Activated CD8-positive, alpha-beta memory T cell treated with anti-CD3 and anti-CD28 coated beads, Interleukin-2, amount 10 ng/mL, durations not matched to agents 7 days and 5 days (primary cell): ENCODE results near the gene RABL3. TPM values are rescaled to one million over a fixed set of nuclear protein-coding genes. Genes with fewer than 3 reads are reported as not detected.

Experiments used
- ATAC-seq: fragments of 150-1000 bp; cut with Tn5 transposase; one replicate; pipeline ENCODE4 v1.10.0; 2021; ENCODE audit warnings: moderate library complexity
- CTCF ChIA-PET: fragments of 350-600 bp; sonication (Branson Sonifier 250); formaldehyde crosslinking; loops from one replicate; lab custom pipeline; 2021; ENCODE audit warnings: antibody characterized with exemption; lab: Charles Lee
- DNase-seq: peaks from one replicate; pipeline ENCODE4 v3.0.0-alpha.2; 2020
- H3K27ac Mint-ChIP-seq: one replicate; pipeline ENCODE4 v1.8.0; 2021; ENCODE audit warnings: mild to moderate bottlenecking, mixed read lengths
- H3K27me3 Mint-ChIP-seq: one replicate; pipeline ENCODE4 v1.8.0; 2021; ENCODE audit warnings: mixed read lengths
- H3K36me3 Mint-ChIP-seq: one replicate; pipeline ENCODE4 v1.8.0; 2021; ENCODE audit warnings: mild to moderate bottlenecking, mixed read lengths
- H3K4me1 Mint-ChIP-seq: one replicate; pipeline ENCODE4 v1.8.0; 2021; ENCODE audit warnings: mixed read lengths
- H3K4me3 Mint-ChIP-seq: one replicate; pipeline ENCODE4 v1.8.0; 2021; ENCODE audit warnings: mild to moderate bottlenecking, moderate library complexity, mixed read lengths
- H3K9me3 Mint-ChIP-seq: one replicate; pipeline ENCODE4 v1.8.0; 2022; ENCODE audit warnings: low read depth, mixed read lengths
- total RNA-seq, 2 experiments: library from RNA; stranded (reverse); gene quantifications; one replicate each; pipeline ENCODE4 v1.2.3, GENCODE V29; 2021

RABL3 gene
- total RNA-seq, 2 experiments from 2014 or later = 18.8 to 21.0 TPM

DNA sequence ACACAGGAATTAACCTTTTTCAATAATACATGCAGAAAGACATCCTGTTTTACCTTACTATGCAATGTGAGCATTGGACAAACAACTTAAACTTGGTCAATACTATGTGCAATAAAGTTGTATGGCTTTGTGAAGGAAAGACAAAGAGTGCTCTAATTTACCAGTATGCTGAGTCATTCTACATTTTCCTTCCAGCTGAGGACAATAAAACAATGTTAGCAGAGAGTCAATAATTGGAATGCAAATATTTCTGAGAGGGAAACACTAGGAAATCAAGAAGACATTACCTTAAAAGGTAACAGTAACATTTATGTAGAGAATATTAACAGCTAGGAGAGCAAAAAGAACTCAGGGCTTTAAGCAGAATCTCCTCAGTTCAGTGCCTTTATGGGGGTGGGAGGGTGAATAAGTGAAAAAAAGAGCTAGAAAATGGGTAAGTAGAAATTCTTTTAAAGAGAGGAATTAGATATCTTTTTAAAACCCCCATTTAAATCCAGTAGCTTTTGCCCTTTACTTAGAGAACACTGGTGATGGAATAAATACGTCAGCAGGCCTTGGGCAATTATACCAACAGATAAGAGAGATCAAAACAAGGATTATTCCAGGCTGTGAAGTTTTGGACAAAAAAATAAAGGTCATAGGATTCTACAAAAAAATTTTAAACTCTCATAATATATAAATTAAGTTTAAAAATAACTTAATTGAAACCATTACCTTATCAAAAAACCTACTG is 48.7 kb downstream of the RABL3 start:
- H3K9me3 Mint-ChIP-seq = no peaks in the 10 kb centered on the region
- H3K27me3 Mint-ChIP-seq = no peaks in the 10 kb centered on the region
- CTCF ChIA-PET = interaction anchor here (1.1 kb wide), 1 partner anchor 102 kb away, joined by 3 read pairs; no protein-coding TSS in a partner anchor
- no peak overlapping the region for H3K27ac Mint-ChIP-seq
- no peak overlapping the region for H3K4me3 Mint-ChIP-seq
- DNase-seq (no peak), ATAC-seq (no peak)
- H3K36me3 Mint-ChIP-seq = peaks cover 10% of the 10 kb centered on the region
- H3K4me1 Mint-ChIP-seq = no peaks in the 10 kb centered on the region

DNA sequence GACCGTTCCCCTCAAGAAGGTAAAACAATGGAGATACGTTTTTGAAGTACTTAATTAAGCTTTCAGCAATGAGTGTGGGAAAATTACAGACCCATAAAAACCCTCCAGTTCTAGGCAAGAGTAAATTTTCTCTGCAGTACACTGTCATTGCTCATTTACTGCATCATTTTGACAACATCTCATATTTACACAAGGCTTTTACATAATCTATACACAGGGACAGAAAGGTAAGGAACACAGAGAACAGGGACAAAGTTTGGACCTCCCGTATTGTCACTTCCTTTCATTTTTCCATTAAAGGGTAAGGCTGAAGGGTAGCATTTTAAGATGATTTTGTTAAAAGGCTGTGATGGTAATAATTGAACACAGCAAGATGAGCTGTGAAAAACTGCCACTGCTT is 52.9 kb downstream of the RABL3 start:
- DNase-seq = no peak
- Mint-ChIP-seq H3K36me3 (peaks cover 7% of the 10 kb centered on the region), H3K27ac (no peak overlapping the region), H3K4me3 (no peak overlapping the region), H3K27me3 (no peaks in the 10 kb centered on the region), H3K4me1 (no peaks in the 10 kb centered on the region), H3K9me3 (no peaks in the 10 kb centered on the region)
- CTCF ChIA-PET = no interaction called here
- no peak for ATAC-seq

DNA sequence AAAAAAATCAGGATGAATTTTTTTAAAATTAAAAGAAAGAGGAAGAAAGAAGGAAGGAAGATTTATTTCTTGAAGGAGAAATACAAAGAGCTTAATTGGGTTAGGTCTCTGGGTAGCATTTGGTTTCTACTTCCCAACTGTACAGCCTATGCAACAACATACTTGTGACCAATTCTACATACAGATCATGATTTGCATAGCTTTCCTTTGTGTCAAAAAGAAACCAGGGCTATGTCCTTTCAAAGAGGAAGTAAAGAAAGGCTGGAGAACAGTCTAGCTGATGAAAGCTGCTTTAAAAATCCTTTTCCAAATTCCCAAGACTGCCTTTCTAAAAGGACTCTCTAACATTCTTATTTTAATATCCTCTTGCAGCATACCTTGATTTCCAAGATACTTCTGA is 54.2 kb downstream of the RABL3 start:
- Mint-ChIP-seq H3K27me3 (no peaks in the 10 kb centered on the region), H3K9me3 (no peaks in the 10 kb centered on the region), H3K27ac (no peak overlapping the region), H3K4me3 (no peak overlapping the region), H3K36me3 (peaks cover 3% of the 10 kb centered on the region), H3K4me1 (no peaks in the 10 kb centered on the region)
- CTCF ChIA-PET = no interaction called here
- ATAC-seq (no peak), DNase-seq (no peak)

DNA sequence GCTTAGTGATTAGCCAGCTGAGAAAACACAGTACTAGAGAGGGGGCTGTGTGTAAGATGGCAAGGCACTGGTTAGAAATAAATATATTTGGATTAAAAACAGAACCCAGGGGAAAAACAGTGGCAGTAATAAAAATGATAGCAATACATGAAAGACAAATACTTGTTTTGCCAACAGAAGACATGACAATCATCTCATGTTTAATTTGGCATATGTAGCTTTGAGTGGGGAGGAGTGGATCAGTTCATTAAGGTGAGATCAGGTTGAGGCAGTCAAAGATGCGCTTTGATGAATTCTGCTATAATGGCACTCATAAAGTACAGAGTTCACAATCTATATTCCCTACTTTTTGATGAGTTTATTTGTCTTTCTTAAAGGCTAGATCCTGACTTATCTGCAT is 56.9 kb downstream of the RABL3 start:
- Mint-ChIP-seq H3K4me1 (no peaks in the 10 kb centered on the region), H3K27me3 (no peaks in the 10 kb centered on the region), H3K4me3 (no peak overlapping the region), H3K9me3 (no peaks in the 10 kb centered on the region), H3K27ac (no peak overlapping the region), H3K36me3 (peaks cover 3% of the 10 kb centered on the region)
- CTCF ChIA-PET = no interaction called here
- DNase-seq (no peak), ATAC-seq (no peak)

DNA sequence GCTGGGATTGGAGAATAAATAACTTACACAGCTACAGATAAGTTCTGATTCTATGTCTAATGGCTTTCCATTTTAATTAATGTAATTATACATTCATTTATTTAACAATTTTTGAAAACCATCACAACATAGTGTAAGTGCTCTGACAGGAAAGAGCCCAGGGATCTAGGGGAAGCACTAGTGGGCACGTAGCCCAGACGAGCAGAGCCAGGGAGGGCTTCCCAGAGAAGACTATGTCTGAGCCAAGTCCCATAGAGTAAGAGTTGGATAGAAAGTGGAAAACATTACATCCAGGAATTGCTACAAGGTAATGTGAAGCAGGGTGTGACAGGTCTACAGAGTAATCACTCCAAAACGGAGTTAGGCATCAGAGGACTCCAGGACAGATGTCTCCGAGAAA is 57.4 kb downstream of the RABL3 start:
- Mint-ChIP-seq H3K4me3 (no peak overlapping the region), H3K27ac (no peak overlapping the region), H3K27me3 (no peaks in the 10 kb centered on the region), H3K4me1 (no peaks in the 10 kb centered on the region), H3K36me3 (peaks cover 3% of the 10 kb centered on the region), H3K9me3 (no peaks in the 10 kb centered on the region)
- no peak for ATAC-seq
- CTCF ChIA-PET = no interaction called here
- no peak for DNase-seq

DNA sequence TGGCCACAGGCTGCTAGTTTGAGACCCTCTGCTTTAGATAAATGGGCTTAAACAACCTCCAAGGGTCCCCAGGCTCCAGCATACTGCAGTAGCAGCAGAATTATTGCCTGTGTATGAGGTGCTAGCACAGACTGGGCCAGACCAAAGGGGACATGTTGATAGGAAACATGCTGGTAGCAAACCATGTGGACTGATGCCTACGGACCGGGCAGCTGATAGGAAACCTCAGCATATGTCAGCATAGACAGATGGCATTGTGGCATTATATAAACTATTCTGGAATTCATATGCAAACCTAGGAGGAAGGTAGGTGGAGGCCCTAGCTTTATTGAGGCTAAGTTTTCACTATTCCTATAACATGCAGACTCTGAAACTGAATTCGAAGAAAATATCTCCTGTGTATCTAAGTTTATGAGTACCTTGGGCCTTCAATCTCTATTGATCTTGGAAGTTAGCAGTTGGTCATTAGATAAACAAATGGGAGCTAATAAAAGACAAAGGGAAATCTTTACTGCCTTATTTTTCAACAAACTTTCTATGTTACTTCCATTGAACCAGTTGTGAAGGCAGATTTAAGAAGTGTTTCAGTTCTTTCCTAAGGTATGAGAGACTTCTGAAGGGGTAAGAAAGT is 58.5 kb downstream of the RABL3 start:
- Mint-ChIP-seq H3K4me3 (no peak overlapping the region), H3K27me3 (no peaks in the 10 kb centered on the region), H3K4me1 (peaks cover 4% of the 10 kb centered on the region), H3K27ac (no peak overlapping the region), H3K36me3 (peaks cover 3% of the 10 kb centered on the region), H3K9me3 (no peaks in the 10 kb centered on the region)
- CTCF ChIA-PET = no interaction called here
- ATAC-seq (no peak), DNase-seq (no peak)

DNA sequence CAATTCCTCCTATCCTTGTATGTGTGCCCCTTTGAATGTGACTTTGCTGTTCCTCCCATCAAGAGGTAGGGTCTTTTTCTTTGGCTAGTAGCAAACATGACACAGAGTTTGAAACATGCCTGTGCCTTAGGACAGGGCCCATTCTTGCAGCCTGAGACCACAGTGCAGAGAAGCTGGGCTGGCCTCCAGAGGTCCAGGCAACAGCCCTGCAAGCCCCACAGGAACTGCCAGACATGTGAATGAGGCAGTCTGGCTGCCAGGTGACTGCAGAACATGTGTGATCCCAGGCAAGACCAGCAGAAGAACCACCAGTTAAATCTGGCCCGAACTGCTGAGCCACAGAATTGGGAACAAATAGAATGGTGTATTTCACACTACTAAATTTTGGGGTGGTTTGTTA is 59.1 kb downstream of the RABL3 start:
- H3K36me3 Mint-ChIP-seq = no peaks in the 10 kb centered on the region
- ATAC-seq = no peak
- no peak overlapping the region for H3K27ac Mint-ChIP-seq
- no peaks in the 10 kb centered on the region for H3K27me3 Mint-ChIP-seq
- no peak overlapping the region for H3K4me3 Mint-ChIP-seq
- H3K9me3 Mint-ChIP-seq = no peaks in the 10 kb centered on the region
- H3K4me1 Mint-ChIP-seq = peaks cover 9% of the 10 kb centered on the region
- CTCF ChIA-PET = no interaction called here
- no peak for DNase-seq

DNA sequence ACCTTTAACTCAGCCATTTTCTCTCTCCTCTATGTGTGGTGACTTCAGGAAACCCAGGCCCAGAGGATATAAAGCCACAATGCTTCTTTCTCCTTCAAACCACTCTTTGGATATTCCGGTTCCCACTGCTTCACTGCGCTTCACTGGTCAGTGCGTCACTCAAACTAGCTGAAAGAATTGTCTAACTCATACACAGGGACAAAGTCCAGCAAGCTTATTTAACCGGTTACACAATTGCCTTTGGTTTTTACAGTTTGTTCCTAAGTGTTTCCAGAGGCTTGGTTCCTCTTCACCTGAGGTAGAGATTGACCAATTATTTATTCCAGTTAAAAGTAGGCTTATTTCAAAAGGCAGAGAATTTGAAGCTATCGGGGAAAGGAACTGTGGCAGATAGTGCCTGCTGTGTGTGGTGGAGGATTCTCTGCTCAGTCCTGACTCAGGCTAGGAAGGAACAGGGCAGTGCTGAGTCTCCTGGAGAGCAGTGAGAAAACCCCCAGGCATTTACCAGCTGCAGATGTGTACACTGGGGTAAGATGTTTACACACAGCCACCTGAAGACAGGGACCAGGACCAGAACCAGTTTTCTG is 60.1 kb downstream of the RABL3 start, which contains the start of gene HGD:
Gene HGD, minus strand, starts transcription at position 145 of the 587 bp plus-strand sequence. Its CDS starts 128 bp downstream, at position 17.
- no peaks in the 10 kb centered on the region for H3K27me3 Mint-ChIP-seq

DNA sequence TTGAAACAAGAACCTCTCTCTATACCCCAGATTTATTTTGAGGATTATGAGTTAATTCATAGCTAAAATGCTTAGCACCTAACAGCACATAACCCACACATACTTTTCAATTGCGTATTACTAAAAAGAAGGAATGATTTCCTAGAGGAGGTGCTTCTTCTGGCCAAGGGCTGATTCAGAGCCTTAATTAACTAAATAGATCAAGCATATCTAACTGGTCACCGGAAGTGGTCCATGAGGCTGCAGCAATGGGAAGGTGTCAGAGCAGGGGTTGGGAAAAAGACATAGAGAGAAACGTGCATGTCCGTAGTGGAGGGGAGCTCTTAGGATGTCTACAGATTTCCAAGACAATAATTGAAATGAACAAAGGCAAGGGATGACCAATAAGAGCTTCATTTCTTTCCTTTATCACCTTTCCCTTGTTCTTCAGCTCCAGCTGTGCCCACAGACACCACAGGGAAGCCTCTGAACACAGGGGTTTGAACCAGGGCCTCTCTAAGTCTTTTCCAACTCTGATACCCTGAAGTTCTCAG is 60.7 kb downstream of the RABL3 start:
- Mint-ChIP-seq H3K9me3 (peaks cover 4% of the 10 kb centered on the region), H3K4me1 (peaks cover 10% of the 10 kb centered on the region), H3K36me3 (peaks cover 1% of the 10 kb centered on the region), H3K27me3 (peaks cover under 1% of the 10 kb centered on the region), H3K27ac (no peak overlapping the region), H3K4me3 (no peak overlapping the region)
- CTCF ChIA-PET = no interaction called here
- no peak for DNase-seq
- ATAC-seq = no peak

More for the DNA sequence above, 60.1 kb downstream of the RABL3 start, which contains the start of gene HGD:
- CTCF ChIA-PET = no interaction called here
- H3K4me3 Mint-ChIP-seq = no peak within 1 kb of the TSS
- peaks cover 4% of the 10 kb centered on the region for H3K9me3 Mint-ChIP-seq
- DNase-seq = no peak
- H3K36me3 Mint-ChIP-seq = peaks cover 1% of the 10 kb centered on the region
- H3K4me1 Mint-ChIP-seq = peaks cover 10% of the 10 kb centered on the region
- ATAC-seq = no peak
- H3K27ac Mint-ChIP-seq = no peak within 1 kb of the TSS

DNA sequence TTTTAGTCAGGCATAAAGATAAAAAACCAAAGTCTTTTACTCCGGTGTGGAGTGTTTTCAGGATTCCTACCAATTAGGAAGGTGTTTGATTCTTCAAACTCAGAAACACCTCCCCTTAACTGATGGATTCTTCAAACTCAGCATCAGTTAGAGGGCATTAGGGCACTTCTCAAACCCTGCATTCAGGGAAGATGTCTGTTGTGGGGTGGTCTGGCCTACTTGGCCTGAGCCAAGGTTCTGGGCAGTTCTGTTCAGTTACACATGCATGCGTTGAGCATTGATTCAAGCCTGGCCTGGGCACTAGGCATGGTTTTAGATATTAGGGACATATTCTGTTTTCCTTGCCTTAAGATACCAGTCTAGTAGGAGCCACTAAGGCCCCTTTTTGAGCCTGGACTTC is 61.3 kb downstream of the RABL3 start:
- peaks cover 1% of the 10 kb centered on the region for H3K36me3 Mint-ChIP-seq
- DNase-seq = no peak
- no peak overlapping the region for H3K4me3 Mint-ChIP-seq
- no peak for ATAC-seq
- CTCF ChIA-PET = no interaction called here
- peaks cover 5% of the 10 kb centered on the region for H3K27me3 Mint-ChIP-seq
- peaks cover 4% of the 10 kb centered on the region for H3K9me3 Mint-ChIP-seq
- H3K4me1 Mint-ChIP-seq = peaks cover 10% of the 10 kb centered on the region
- no peak overlapping the region for H3K27ac Mint-ChIP-seq

DNA sequence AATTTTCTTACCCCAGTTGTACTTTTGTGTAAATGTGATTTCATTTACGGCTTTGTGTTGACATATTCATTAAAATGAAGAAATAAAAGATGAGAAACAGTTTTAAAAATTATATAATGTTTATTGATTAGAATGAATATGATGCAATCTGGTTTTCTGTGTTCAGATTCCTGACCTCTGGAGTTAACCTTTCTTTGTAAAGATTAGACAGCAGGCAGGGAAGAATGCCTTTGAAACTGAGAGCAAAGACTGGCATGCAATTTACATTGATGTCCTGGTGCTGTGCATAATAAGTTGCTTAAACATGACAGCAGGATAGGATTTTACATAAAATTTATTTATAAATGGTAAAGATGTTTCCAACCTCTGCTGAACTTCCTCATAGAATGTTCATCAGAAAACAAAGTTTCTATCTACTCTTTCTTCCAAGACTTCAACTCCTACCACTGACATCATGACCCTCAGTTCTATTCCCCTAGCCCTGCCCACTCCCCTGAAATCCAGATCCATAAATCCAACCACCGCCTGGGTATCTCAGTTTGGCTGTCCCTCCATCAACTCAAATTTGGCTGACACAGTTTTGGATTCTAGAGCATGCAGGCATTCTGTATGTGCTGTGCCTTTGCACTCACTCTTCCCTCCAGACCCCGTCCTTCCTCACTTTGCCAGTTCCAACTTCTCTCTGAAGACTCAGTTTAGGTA is 62.0 kb downstream of the RABL3 start:
- Mint-ChIP-seq H3K27me3 (peaks cover 5% of the 10 kb centered on the region), H3K4me3 (no peak overlapping the region), H3K36me3 (peaks cover 1% of the 10 kb centered on the region), H3K27ac (no peak overlapping the region), H3K4me1 (peaks cover 10% of the 10 kb centered on the region), H3K9me3 (peaks cover 4% of the 10 kb centered on the region)
- ATAC-seq = no peak
- CTCF ChIA-PET = no interaction called here
- DNase-seq = no peak

DNA sequence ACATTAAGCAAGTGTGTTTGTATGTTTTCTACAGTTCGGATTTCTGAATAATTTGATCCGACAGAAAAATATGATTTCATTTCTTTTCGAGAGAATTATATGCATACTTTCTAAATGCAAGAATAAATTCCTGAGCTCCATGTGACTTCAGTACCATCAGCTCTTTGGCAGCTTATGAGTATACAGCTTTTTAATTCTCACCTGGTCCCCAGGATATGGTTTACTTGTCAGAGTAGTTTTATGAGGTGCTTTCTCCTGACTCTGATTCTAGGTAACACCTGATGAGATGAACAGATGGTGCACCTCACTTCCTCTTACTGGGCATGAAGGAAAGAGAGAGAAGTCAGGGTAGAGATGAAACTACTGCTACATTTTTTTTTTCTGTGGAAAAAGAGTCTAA is 63.3 kb downstream of the RABL3 start:
- Mint-ChIP-seq H3K27me3 (peaks cover 5% of the 10 kb centered on the region), H3K27ac (no peak overlapping the region)
- no peak for ATAC-seq

DNA sequence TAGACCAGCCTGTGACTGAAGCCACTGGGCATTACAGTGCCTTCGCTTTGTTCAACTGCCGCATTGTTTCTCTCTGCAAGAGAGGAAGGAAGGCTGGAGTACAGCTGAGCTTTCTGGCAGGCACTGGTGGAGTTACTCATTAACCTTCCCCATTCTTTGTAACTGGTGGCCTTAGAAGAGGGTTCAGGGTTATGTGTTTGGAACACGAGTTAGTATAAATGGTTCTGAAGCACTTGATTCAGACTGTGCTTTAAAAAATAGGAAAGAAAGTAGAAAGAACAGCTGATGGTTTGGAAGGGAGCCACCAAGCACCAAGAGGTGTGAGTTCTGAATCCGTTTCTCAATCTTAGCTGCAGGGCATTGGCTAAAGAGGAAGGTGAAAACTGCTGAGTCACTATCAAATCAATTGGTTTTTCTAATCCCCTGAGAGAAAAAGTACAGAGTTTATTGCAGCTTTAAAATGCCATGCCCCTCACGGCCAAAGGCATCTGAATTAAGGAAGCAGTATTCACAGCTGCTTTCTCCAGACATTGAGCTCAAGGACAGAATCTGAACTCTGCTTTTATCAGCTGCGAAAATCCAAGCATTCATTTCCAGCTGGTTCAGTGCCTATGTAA is 63.9 kb downstream of the RABL3 start:
- H3K36me3 Mint-ChIP-seq = peaks cover 1% of the 10 kb centered on the region
- H3K4me1 Mint-ChIP-seq = peaks cover 10% of the 10 kb centered on the region
- H3K27ac Mint-ChIP-seq = no peak overlapping the region
- CTCF ChIA-PET = no interaction called here
- no peak for ATAC-seq
- H3K27me3 Mint-ChIP-seq = peaks cover 5% of the 10 kb centered on the region
- DNase-seq = no peak
- H3K4me3 Mint-ChIP-seq = no peak overlapping the region
- peaks cover 4% of the 10 kb centered on the region for H3K9me3 Mint-ChIP-seq

More for the DNA sequence above, 63.3 kb downstream of the RABL3 start:
- CTCF ChIA-PET = no interaction called here
- Mint-ChIP-seq H3K4me3 (no peak overlapping the region), H3K36me3 (peaks cover 1% of the 10 kb centered on the region), H3K4me1 (peaks cover 10% of the 10 kb centered on the region), H3K9me3 (peaks cover 4% of the 10 kb centered on the region)
- DNase-seq = no peak
